Eye (tissue), 1 donor: ENCODE measurements around the gene TMEM114.

Experiments used
- DNase-seq: peaks from one replicate; pipeline ENCODE4 v3.0.0-alpha.2; 2015

Gene TMEM114

DNA sequence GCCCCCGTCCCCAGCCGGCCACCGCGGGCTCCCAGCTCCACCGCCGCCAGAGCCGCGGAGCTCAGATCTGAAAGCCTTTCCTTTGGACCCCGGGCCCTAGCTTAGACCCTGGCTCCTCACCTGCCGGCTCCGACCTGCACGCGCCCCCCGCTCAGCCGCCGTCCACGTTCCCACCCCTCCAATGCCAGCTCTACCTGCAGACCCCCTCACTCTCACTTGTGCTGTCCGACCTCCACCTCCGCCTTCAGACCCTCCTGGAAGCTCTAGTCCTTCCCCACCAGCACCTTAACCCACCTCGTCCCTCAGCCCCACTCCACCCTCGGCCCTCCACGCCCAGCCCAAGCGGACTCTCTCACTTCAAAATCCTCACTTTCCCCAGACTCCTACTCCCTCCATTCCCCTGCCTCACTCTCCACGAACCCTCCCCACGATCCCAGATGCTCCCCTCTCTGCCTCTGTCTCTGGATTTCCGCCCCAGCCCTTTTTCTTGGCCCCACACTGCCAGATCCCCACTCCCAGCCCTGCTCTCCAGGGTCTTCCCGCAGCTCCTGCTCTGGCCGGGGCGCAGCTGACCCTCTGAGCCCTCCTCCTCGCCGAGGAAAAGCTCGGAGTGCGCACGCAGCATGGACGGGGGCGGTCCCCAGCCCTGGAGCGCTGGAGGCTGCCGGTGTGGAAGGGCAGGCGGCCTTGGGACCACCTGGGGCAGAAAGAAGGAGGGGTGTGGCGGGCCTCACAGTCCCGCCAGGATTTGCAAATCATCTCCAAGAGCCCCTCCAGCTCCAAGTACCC, at the start of gene TMEM114:
Gene TMEM114 (minus strand): TSS at position 612 of the 789 bp plus-strand sequence. CDS start 673 bp downstream, outside the sequence.
- DNase-seq = peak; percentile 29

DNA sequence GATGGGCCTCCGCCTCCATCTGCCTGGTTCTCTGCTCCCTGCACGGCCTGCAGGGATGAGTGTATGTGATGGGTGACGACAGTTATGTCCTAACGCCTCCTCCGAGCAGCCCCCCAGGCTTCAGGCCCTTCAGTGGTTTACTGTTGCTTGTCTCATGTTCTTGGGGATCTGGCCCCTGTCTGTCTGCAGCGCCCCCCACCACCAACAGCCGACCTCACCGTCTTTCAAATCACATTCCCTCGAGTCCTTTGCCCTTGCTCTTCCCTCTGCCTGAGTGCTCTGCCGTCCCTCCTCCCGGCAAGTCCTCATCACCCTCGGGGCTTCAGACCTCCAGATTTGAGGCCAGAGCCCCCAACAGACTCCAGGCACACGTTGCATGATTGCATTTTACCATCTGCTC, 49.4 kb upstream of the TMEM114 start:
- DNase-seq = no peak

DNA sequence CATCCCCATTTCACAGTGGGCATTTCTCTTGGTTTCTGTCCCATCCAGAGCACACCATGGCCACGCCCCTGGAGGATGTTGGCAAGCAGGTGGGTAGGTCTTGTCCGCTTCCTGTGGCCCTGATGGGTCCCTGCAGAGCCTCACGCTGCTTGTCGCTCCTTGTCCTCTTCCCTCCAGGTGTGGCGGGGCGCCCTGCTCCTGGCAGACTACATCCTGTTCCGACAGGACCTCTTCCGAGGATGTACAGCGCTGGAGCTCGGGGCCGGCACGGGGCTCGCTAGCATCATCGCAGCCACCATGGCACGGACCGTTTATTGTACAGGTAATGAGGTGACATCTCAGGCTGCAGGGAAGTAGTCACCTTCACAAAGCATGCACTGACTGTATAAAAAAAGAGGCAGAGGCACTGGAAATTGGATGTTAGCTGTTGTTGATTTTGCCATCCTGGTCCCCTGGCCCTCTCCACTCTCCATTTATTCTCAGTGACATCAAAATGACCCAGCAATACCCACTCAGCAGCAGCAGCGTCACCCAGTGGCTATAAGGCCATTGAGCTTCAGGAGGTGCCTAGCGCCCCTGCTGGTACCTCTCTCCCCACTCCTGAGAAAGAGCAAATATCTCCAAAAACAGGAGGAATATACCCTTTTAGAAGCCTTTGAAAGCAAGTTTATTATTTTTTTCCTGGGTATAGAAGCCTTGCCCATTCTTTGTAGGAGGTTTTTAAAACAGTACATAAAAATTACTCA, 44.9 kb upstream of the TMEM114 start:
- DNase-seq = peak; percentile 50

GRCh38 chr16:8632675-8633182, 42.4 kb upstream of the TMEM114 start:
- DNase-seq = no peak

- DNase-seq = no peak
Observed at GRCh38 chr16:8631818-8632465, 41.6 kb upstream of the TMEM114 start.

DNA sequence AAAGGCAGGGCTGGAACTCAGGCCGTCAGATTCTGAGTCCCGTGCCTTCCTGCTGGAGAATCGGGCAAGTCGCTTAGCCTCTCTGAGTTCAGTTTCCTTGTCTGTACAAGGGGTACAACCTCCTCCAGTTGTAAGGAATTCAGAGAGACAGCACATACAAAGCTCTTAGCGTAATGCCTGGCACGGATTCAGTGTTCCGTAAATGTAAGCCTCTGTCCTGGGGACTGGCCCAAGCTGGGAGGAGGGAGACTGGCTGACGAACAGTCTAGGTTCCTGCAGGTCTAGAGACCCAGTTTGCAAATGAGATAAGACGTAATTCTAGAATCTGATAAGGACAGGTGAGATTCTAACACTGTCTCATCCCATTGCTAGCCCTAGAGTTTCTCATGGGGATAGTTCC, 41.1 kb upstream of the TMEM114 start:
- DNase-seq = no peak

GRCh38 chr16:8630255-8630953, 40.1 kb upstream of the TMEM114 start:
- no peak for DNase-seq

GRCh38 chr16:8628981-8629725, 38.8 kb upstream of the TMEM114 start:
- DNase-seq = no peak

- no peak for DNase-seq
Observed at GRCh38 chr16:8627456-8627855, 37.1 kb upstream of the TMEM114 start.

GRCh38 chr16:8626946-8627345, 36.6 kb upstream of the TMEM114 start:
- no peak for DNase-seq

GRCh38 chr16:8625491-8626087, 35.3 kb upstream of the TMEM114 start:
- no peak for DNase-seq

DNA sequence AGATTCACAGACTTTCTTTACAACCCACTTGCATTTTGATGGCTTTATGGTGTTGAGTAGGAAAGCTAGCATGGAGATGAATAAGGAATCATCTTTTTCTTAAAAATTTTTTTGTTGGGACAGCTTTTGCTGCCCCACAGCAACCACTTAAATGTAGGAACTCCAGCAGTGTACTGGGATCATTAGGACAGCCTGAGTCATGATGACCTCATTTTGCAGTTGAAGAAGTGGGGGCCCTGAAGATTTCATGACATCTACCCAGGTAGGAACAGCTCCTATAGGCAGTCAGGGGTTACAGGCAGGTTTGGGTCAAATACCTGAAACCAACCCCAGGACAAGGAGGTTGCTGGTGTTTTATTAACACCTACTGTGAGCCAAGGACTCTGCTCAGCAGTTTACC, 33.3 kb upstream of the TMEM114 start:
- no peak for DNase-seq

DNA sequence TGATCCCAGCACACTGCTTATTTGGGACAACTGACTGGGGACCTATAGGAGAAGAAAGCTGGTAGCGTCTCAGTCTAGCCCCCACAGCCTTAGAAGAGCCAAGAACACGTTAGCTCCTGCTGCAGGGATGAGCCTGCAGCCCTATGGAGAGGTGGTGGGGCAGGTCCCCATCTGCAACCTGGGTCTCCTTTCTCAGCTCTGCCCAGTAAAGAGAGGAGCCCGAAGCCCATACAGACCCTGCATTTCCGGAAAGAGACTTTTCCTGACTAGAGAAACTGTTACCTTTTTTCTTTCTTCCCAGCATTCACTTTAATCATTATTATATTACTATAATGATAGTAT, 32.0 kb upstream of the TMEM114 start:
- no peak for DNase-seq

- peak; percentile 95 for DNase-seq
Observed at GRCh38 chr16:8621572-8622314, 31.4 kb upstream of the TMEM114 start, which contains the start of gene METTL22. METTL22 (plus strand) TSS chr16:8621698; CDS start chr16:8625666, 3,968 bp downstream.

DNA sequence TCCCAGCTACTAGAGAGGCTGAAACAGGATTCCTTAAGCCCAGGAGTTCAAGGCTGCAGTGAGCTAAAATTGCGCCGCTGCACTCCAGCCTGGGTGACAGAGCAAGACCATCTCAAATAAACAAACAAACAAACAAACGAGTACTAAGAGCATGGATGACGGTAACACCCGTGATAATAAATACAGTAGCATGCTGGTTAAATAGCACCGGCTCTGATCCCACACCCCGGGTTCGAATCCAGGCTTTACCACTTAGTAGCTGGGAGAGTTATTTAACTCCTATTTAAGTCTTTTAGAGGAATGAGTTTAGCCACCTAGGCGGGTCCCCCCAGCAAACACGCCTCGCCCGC, 30.9 kb upstream of the TMEM114 start:
- no peak for DNase-seq

- DNase-seq = no peak
Observed at GRCh38 chr16:8620535-8620934, 30.2 kb upstream of the TMEM114 start.

- no peak for DNase-seq
Observed at GRCh38 chr16:8619671-8620370, 29.5 kb upstream of the TMEM114 start.

DNA sequence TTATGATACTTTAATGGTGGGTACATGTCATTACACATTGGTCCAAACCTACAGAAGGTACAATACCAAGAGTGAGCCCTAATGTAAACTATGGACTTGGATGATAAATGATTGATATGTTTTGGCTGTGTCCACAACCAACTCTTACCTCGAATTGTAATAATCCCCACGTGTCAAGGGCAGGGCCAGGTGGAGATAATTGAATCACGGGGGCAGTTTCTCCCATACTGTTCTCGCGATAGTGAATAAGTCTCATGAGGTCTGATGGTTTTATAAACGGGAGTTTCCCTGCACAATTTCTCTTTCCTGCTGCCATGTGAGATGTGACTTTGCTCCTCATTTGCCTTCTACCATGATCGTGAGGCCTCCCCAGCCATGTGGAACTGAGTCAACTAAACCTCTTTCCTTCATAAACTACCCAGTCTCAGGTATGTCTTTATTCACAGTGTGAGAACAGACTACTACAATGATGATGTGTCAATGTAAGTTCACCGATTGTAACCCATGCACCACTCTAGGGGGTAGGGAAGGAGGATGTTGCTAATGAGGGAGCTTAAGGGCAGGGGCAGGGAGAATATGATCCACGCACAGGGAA, 24.2 kb upstream of the TMEM114 start:
- DNase-seq = no peak

DNA sequence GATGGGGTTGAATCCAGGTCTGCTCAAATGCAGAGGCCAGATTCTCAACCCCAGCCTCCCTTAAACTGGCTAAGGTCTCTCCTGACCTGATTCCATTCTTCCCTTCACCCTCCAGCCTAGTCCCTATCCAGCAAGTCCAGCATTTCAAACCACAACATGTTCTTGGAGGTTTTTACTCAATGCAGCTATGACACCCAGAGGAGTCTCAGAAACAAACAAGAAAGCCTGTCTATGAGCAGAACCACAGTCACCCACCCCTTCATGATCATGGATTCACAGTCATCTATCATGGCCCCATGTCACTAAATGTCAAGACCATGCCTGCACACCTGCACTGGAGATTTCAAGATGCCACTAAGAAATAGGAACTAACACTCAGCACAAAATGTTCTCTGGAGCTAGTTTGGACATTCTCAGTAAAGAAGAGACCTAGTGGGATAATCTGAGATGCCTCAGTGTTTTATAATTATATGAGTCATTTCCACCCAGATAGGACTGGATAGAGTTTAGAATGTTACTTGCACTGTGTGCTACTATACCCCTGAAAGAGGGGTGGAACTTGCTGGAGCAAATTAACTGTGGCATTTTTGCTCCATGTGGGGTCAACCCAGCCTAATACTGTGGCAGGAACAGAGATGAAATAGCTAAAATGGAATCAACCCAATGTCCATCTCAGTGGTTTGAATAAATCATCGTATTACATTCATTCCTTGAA, 21.7 kb upstream of the TMEM114 start:
- DNase-seq = no peak
